ENCODE measurements around the gene FAM177A1.

The FAM177A1 gene

GRCh38 chr14:35122696-35123387 lies 76.8 kb downstream of the FAM177A1 start:
- Mint-ChIP-seq H3K27me3 (no peaks in the 10 kb centered on the region), H3K9me3 (no peaks in the 10 kb centered on the region), H3K36me3 (peaks cover 11 to 16% of the 10 kb centered on the region in 2 donors), H3K4me3 (peak overlapping the region; percentile 88 to 95), H3K4me1 (peaks cover 22 to 56% of the 10 kb centered on the region in 2 donors), H3K27ac (peak overlapping the region; percentile 99)
- no peak for ATAC-seq (replicated peaks)
- no peak for DNase-seq

GRCh38 chr14:35123388-35123703 lies 77.3 kb downstream of the FAM177A1 start:
- peaks cover 19 to 56% of the 10 kb centered on the region in 2 donors for H3K4me1 Mint-ChIP-seq
- no peaks in the 10 kb centered on the region for H3K9me3 Mint-ChIP-seq
- H3K27me3 Mint-ChIP-seq: no peaks in the 10 kb centered on the region
- H3K27ac Mint-ChIP-seq: peak overlapping the region; percentile 99
- H3K36me3 Mint-ChIP-seq: peaks cover 16 to 21% of the 10 kb centered on the region in 2 donors
- ATAC-seq (replicated peaks) (no peak), DNase-seq (no peak)
- H3K4me3 Mint-ChIP-seq: peak overlapping the region; percentile 88 to 95

- no peaks in the 10 kb centered on the region for H3K27me3 Mint-ChIP-seq
- no peak overlapping the region for H3K4me3 Mint-ChIP-seq
- peaks cover 21 to 54% of the 10 kb centered on the region in 2 donors for H3K4me1 Mint-ChIP-seq
- no peaks in the 10 kb centered on the region for H3K9me3 Mint-ChIP-seq
- ATAC-seq (replicated peaks) (no peak), DNase-seq (no peak)
- peaks cover 21 to 28% of the 10 kb centered on the region in 2 donors for H3K36me3 Mint-ChIP-seq
- no peak overlapping the region for H3K27ac Mint-ChIP-seq
Observed at GRCh38 chr14:35124127-35124526, 78.1 kb downstream of the FAM177A1 start.
